Thoracic aorta (tissue), 2 donors: Measurements from ENCODE around the gene YJEFN3. TPM values are rescaled to one million over a fixed set of nuclear protein-coding genes. Genes with fewer than 3 reads are reported as not detected.

Experiments
- ATAC-seq: fragments of 150-250 bp; one replicate; pipeline ENCODE4 v1.8.0; 2017; ENCODE audit warnings: low read depth; ENCODE audit not compliant: insufficient number of reproducible peaks, low FRiP score
- DNase-seq: peaks from one replicate; pipeline ENCODE4 v3.0.0-alpha.2; 2020; ENCODE audit warnings: low spot score
- H3K27ac ChIP-seq, 2 donors: fragments of 200-600 bp; sonication (generic); 1 replicate in 1 of 2; 2 replicates in 1 of 2; pipeline ENCODE4 v1.5.1; 2016; ENCODE audit warnings: mild to moderate bottlenecking in 2 of 2, moderate library complexity in 2 of 2
- H3K27me3 ChIP-seq: fragments of 200-600 bp; sonication (generic); replicated peaks from 2 replicates; pipeline ENCODE4 v1.6.0; 2016; ENCODE audit warnings: mild to moderate bottlenecking; ENCODE audit not compliant: insufficient read depth
- H3K36me3 ChIP-seq: fragments of 200-600 bp; sonication (generic); one replicate; pipeline ENCODE4 v1.5.1; 2016
- H3K4me1 ChIP-seq, 2 donors: fragments of 200-600 bp; sonication (generic); 1 replicate in 1 of 2; 2 replicates in 1 of 2; pipeline versions ENCODE4 v1.5.1 to v1.6.0; 2016; ENCODE audit warnings: low read depth in 2 of 2, mild to moderate bottlenecking in 1 of 2; ENCODE audit not compliant: control insufficient read depth in 1 of 2
- H3K4me3 ChIP-seq: fragments of 200-600 bp; sonication (generic); 2 replicates; pipeline ENCODE4 v1.5.1; 2016; ENCODE audit warnings: mild to moderate bottlenecking
- H3K9me3 ChIP-seq: fragments of 200-600 bp; sonication (generic); 2 replicates; pipeline ENCODE4 v1.5.1; 2016
- total RNA-seq, 2 donors: library from RNA; depleted of rRNA; stranded (reverse); fragments of >200 nt; gene quantifications; one replicate each; pipeline versions ENCODE4 v1.1.0 to v1.2.3, GENCODE V29; 2016
- TF ChIP-seq, protein P1 (sequence below): fragments of 200-600 bp; sonication (generic); IDR thresholded peaks from one replicate; pipeline ENCODE4 v1.5.1; 2019; ENCODE audit warnings: antibody characterized with exemption

YJEFN3 gene
- total RNA-seq, 2 donors from 2014 or later = 2.0 to 7.9 TPM

DNA sequence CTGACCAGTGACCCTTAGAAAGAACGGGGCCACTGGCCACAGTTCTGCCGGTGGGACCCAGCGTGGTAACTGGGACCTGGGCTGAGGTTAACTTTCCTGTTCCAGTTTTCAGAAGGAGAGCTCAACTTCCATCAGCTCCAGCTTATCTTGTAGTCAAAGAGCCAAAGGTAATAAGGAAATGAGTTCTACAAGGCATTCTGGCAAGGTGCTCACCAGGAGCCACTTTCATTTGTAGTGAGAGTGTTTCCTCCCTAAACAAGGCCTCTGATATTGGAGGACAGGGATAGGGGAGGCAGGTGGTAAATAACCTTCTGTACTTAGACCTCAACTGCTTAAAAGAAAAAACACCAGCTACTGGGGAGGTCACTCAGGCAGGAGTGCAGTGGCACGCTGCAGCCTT lies 51.7 kb downstream of the YJEFN3 start:
- Histone ChIP-seq H3K4me3 (no peak overlapping the region), H3K9me3 (no peaks in the 10 kb centered on the region), H3K4me1 (no peaks in the 10 kb centered on the region), H3K27me3 (no peaks in the 10 kb centered on the region), H3K27ac (no peak overlapping the region), H3K36me3 (no peaks in the 10 kb centered on the region)
- no peak for DNase-seq
- ATAC-seq = no peak
- TF ChIP-seq, protein P1, sequence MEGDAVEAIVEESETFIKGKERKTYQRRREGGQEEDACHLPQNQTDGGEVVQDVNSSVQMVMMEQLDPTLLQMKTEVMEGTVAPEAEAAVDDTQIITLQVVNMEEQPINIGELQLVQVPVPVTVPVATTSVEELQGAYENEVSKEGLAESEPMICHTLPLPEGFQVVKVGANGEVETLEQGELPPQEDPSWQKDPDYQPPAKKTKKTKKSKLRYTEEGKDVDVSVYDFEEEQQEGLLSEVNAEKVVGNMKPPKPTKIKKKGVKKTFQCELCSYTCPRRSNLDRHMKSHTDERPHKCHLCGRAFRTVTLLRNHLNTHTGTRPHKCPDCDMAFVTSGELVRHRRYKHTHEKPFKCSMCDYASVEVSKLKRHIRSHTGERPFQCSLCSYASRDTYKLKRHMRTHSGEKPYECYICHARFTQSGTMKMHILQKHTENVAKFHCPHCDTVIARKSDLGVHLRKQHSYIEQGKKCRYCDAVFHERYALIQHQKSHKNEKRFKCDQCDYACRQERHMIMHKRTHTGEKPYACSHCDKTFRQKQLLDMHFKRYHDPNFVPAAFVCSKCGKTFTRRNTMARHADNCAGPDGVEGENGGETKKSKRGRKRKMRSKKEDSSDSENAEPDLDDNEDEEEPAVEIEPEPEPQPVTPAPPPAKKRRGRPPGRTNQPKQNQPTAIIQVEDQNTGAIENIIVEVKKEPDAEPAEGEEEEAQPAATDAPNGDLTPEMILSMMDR = no peak

DNA sequence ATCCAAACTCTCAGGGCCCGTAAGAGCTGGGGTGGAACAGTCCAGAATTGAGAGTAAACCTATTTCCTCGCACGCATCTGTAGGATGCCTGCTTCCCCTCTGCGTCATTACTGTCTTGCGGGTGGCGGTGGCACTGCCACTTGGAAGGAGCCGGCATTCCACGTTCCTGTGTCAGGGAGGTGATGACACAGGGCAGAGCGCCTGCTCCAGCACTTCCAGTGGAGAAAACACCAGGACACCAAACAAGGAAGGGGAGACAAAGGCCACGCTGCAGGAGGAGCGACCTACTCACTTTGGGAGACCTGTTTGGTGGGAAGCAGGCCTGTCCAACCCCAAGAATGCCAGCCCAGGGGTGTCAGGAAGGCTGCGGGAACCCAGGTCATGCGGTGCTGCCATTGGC lies 52.7 kb downstream of the YJEFN3 start:
- H3K27ac ChIP-seq = no peak overlapping the region
- no peaks in the 10 kb centered on the region for H3K27me3 ChIP-seq
- no peak for DNase-seq
- no peaks in the 10 kb centered on the region for H3K36me3 ChIP-seq
- H3K9me3 ChIP-seq = no peaks in the 10 kb centered on the region
- H3K4me3 ChIP-seq = no peak overlapping the region
- H3K4me1 ChIP-seq = no peaks in the 10 kb centered on the region
- TF ChIP-seq, protein P1 = no peak
- ATAC-seq = no peak

DNA sequence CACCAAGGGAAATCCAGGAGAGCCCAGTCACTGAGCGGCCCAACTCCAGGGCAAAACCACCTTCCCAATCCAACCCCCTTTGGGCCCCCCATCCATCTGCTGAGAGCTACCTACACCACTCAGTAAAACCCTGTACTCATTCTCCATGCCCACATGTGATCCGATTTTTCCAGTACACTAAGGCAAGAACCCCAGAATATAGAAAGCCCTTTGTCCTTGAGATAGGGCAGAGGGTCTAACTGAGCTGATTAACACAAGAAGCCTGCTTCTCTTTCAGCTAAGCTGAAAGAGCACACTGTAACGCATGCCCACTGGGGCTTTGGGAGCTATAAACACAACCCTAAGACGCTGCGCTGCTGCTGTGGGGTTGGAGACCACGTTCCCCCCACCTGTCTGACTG lies 53.8 kb downstream of the YJEFN3 start:
- Histone ChIP-seq H3K9me3 (no peaks in the 10 kb centered on the region), H3K27me3 (no peaks in the 10 kb centered on the region), H3K4me1 (no peaks in the 10 kb centered on the region), H3K27ac (no peak overlapping the region), H3K4me3 (no peak overlapping the region), H3K36me3 (no peaks in the 10 kb centered on the region)
- DNase-seq (no peak), ATAC-seq (no peak)
- TF ChIP-seq, protein P1 = no peak

DNA sequence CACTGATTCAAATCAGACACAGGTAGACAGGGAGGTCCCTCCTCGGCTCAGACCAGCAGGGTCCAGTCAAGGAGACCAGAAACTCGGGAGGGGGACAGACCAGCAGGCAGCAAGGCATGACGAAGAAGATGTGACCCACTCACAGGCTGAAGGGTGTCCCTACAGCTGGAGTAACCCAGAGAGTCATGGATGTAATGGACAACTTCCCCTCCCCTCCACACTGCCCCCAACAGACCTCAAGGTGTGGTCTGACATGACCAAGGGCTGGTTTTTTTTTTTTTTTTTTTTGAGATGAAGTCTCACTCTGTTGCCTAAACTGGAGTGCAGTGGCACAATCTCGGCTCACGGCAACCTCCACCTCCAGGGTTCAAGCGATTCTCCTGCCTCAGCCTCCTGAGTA lies 55.6 kb downstream of the YJEFN3 start:
- Histone ChIP-seq H3K27me3 (no peaks in the 10 kb centered on the region), H3K4me3 (no peak overlapping the region), H3K4me1 (no peaks in the 10 kb centered on the region), H3K9me3 (no peaks in the 10 kb centered on the region), H3K27ac (no peak overlapping the region), H3K36me3 (no peaks in the 10 kb centered on the region)
- TF ChIP-seq, protein P1 = no peak
- ATAC-seq = no peak
- no peak for DNase-seq

Other genes with a start within 250 kb of the YJEFN3 start
- gene SUGP1, start 208.4 kb upstream of the YJEFN3 start, total RNA-seq = 10 to 100 TPM; 25.0 to 43.0 TPM
- 100 to 1,000 TPM in 1 of 2 donors, 10 to 100 TPM in 1; 93.9 to 119 TPM for gene MAU2, start 208.1 kb upstream of the YJEFN3 start, total RNA-seq
- gene GATAD2A, start 123.2 kb upstream of the YJEFN3 start, total RNA-seq = 10 to 100 TPM; 55.9 to 79.1 TPM
- gene TSSK6, start 13.4 kb upstream of the YJEFN3 start, total RNA-seq = 1 to 10 TPM; 1.5 to 3.6 TPM
- 10 to 100 TPM; 15.5 to 60.8 TPM for gene NDUFA13, start 12.7 kb upstream of the YJEFN3 start, total RNA-seq
- gene CILP2, start 9.4 kb downstream of the YJEFN3 start, total RNA-seq = 1 to 10 TPM in 1 of 2 donors, under 1 TPM in 1; 0.81 to 1.5 TPM
- not detected for gene PBX4, start 89.8 kb downstream of the YJEFN3 start, total RNA-seq
- 10 to 100 TPM in 1 of 2 donors, 1 to 10 TPM in 1; 4.2 to 11.6 TPM for gene LPAR2, start 99.3 kb downstream of the YJEFN3 start, total RNA-seq
- gene GMIP, start 114.7 kb downstream of the YJEFN3 start, total RNA-seq = 10 to 100 TPM; 12.5 to 13.1 TPM
- gene ATP13A1, start 134.8 kb downstream of the YJEFN3 start, total RNA-seq = 100 to 1,000 TPM in 1 of 2 donors, 10 to 100 TPM in 1; 95.0 to 150 TPM
- gene ZNF101, start 139.9 kb downstream of the YJEFN3 start, total RNA-seq = 1 to 10 TPM; 2.2 to 8.3 TPM
- 10 to 100 TPM in 1 of 2 donors, 1 to 10 TPM in 1; 6.9 to 11.6 TPM for gene ZNF14, start 204.2 kb downstream of the YJEFN3 start, total RNA-seq